BLaER1 treated with 17β-estradiol and CSF1 and Interleukin-3, amounts not matched to agents 10 nM and 100 nM (cell line): Measurements from ENCODE around the gene ITGAV.

ENCODE experiments used
- H3K27ac ChIP-seq, 11 experiments: shearing (Covaris generic); formaldehyde crosslinking; 2 replicates each; pipeline ENCODE4 v1.8.1; 2022
- H3K27me3 ChIP-seq, 11 experiments: shearing (Covaris generic); formaldehyde crosslinking; 2 replicates each; pipeline ENCODE4 v1.8.1; 2022
- H3K36me3 ChIP-seq, 11 experiments: shearing (Covaris generic); formaldehyde crosslinking; 2 replicates each; pipeline ENCODE4 v1.8.1; 2022
- H3K4me1 ChIP-seq, 10 experiments: shearing (Covaris generic); formaldehyde crosslinking; 2 replicates each; pipeline ENCODE4 v1.8.1; 2022
- H3K4me2 ChIP-seq, 11 experiments: shearing (Covaris generic); formaldehyde crosslinking; 2 replicates each; pipeline ENCODE4 v1.8.1; 2022
- H3K4me3 ChIP-seq, 10 experiments: shearing (Covaris generic); formaldehyde crosslinking; 2 replicates each; pipeline ENCODE4 v1.8.1; 2022
- H3K9ac ChIP-seq, 11 experiments: shearing (Covaris generic); formaldehyde crosslinking; 2 replicates each; pipeline ENCODE4 v1.8.1; 2022
- H3K9me3 ChIP-seq, 11 experiments: shearing (Covaris generic); formaldehyde crosslinking; replicated peaks in 1 of 11; 2 replicates each; pipeline ENCODE4 v1.8.1; 2022
- H4K20me1 ChIP-seq, 11 experiments: shearing (Covaris generic); formaldehyde crosslinking; 2 replicates each; pipeline ENCODE4 v1.8.1; 2022
- Cebpa-rat ChIP-seq, 11 experiments: shearing (Covaris generic); IDR thresholded peaks; 2 replicates each; pipeline ENCODE4 v1.8.1; 2022

ITGAV gene

DNA sequence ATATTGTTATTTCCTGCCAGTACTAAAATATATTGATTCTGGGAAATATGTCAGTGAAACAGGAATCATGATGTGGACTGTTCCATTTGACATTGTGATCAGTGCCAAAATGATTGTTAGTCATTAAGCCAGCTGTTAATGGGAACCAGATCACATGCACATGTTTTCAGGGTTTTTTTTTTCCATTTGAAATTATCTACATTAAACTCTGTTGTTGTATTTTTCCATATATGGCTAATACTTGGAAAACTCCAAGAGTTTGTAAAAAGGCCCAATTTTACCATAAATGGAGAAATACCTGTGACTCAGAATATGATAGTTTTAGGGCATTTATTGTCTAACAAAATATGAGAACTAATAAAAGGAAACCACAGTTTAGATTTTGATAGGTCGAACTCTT, 13.4 kb downstream of the ITGAV start:
- H3K27me3 ChIP-seq = no peaks in the 10 kb centered on the region
- no peak overlapping the region for H3K4me2 ChIP-seq
- H3K4me3 ChIP-seq = no peak overlapping the region
- no peak overlapping the region for H3K9ac ChIP-seq
- TF ChIP-seq Cebpa-rat (IDR thresholded peaks at IDR 0.05) = no peak
- no peaks in the 10 kb centered on the region for H3K9me3 ChIP-seq
- no peaks in the 10 kb centered on the region for H3K4me1 ChIP-seq
- H4K20me1 ChIP-seq = peaks cover 0 to 9% (median 0%) of the 10 kb centered on the region in 11 experiments; a peak in 9 of 22 replicates
- H3K36me3 ChIP-seq = peaks cover 20 to 69% (median 40%) of the 10 kb centered on the region in 11 experiments; a peak in 21 of 22 replicates
- no peak overlapping the region for H3K27ac ChIP-seq

DNA sequence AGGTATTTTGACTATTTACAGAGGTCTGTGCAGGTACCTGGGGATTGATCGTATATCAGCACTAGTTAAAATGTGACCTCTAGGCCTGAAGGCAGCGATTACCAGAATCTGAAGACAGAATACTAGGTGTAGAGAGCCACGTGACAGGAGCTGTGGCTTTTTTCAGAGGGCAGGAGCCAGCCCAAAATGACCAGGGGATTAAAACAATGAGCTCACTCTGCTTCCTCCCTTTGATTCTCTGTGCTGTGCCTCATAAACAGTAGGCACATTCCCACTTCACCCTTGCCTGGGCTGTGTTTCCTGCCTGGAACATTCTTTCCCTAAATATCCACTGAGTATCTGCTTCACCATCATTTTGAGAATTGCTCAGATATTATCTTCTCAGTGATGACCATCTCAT, 15.2 kb downstream of the ITGAV start:
- TF ChIP-seq Cebpa-rat (IDR thresholded peaks at IDR 0.05) = no peak
- Histone ChIP-seq H3K4me2 (no peak overlapping the region), H3K9ac (no peak overlapping the region)

DNA sequence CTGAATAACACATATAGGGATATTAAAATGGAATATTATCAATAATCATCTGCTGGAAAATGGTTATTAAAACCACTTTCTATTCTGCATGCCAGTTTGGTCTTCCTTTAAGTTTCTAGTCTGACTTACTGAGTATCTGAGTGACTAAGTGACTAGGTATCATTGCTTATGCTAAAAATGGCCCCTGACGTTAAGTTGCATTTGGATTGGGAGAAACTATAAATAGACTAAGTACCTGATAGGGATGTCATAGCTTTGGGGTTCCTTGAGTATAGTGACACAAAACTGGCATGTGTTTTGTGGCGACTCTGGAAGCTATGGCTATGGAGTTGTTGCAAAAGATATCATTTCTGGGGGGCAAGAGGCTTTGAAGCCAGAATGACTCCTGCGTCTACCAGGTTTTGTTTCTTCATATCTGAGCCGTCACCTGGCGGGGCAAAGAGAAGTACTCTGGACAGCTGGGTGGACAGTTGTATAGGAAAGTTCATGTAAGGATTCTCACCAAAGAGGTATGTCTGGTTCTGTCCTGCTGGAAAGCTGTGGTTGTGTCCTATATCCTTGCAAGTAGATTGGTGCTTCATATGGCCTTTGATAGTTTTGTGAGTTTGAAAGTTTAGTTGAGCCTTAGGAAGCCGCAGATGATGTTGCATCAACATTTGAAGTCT, 17.9 kb downstream of the ITGAV start:
- Histone ChIP-seq H4K20me1 (peaks cover 0 to 6% (median 0%) of the 10 kb centered on the region in 11 experiments; a peak in 2 of 22 replicates), H3K27me3 (no peaks in the 10 kb centered on the region), H3K4me2 (no peak overlapping the region), H3K4me3 (no peak overlapping the region), H3K27ac (no peak overlapping the region), H3K9ac (no peak overlapping the region), H3K4me1 (peaks cover 0 to 7% (median 0%) of the 10 kb centered on the region in 10 experiments; a peak in 2 of 20 replicates), H3K36me3 (peaks cover 9 to 70% (median 45%) of the 10 kb centered on the region in 11 experiments; a peak in 20 of 22 replicates), H3K9me3 (no peaks in the 10 kb centered on the region)
- TF ChIP-seq Cebpa-rat (IDR thresholded peaks at IDR 0.05) = no peak

More for the DNA sequence above, 15.2 kb downstream of the ITGAV start:
- Histone ChIP-seq H4K20me1 (peaks cover 0 to 5% (median 0%) of the 10 kb centered on the region in 11 experiments; a peak in 3 of 22 replicates), H3K27ac (no peak overlapping the region), H3K4me1 (no peaks in the 10 kb centered on the region), H3K4me3 (no peak overlapping the region), H3K9me3 (no peaks in the 10 kb centered on the region), H3K36me3 (peaks cover 13 to 75% (median 45%) of the 10 kb centered on the region in 11 experiments; a peak in 20 of 22 replicates), H3K27me3 (no peaks in the 10 kb centered on the region)

DNA sequence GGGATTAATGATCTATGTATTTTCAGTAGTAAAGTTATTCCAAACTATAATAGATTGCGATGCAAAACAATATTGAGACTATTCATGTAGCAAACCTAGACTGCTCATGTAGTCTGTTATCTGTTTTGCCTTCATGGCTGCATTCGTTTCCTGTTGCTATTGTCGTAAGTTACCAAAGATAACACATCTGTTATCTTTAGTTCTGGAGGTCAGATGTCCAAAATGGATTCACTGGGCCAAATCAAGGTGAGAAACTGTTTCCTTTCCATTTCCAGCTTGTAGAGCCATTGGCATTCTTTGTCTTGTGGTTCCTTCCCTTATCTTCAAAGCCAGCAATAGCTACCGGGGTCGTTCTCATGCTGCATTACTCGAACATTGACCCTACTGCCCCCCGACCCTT, 20.9 kb downstream of the ITGAV start:
- H3K27ac ChIP-seq = no peak overlapping the region
- H4K20me1 ChIP-seq = peaks cover 0 to 6% (median 0%) of the 10 kb centered on the region in 11 experiments; a peak in 1 of 22 replicates
- no peaks in the 10 kb centered on the region for H3K27me3 ChIP-seq
- no peak for TF ChIP-seq Cebpa-rat (IDR thresholded peaks at IDR 0.05)
- H3K9me3 ChIP-seq = no peaks in the 10 kb centered on the region
- H3K9ac ChIP-seq = no peak overlapping the region
- peaks cover 4 to 48% (median 29%) of the 10 kb centered on the region in 11 experiments; a peak in 19 of 22 replicates for H3K36me3 ChIP-seq
- H3K4me2 ChIP-seq = no peak overlapping the region
- H3K4me1 ChIP-seq = peaks cover 0 to 7% (median 0%) of the 10 kb centered on the region in 10 experiments; a peak in 2 of 20 replicates
- no peak overlapping the region for H3K4me3 ChIP-seq

DNA sequence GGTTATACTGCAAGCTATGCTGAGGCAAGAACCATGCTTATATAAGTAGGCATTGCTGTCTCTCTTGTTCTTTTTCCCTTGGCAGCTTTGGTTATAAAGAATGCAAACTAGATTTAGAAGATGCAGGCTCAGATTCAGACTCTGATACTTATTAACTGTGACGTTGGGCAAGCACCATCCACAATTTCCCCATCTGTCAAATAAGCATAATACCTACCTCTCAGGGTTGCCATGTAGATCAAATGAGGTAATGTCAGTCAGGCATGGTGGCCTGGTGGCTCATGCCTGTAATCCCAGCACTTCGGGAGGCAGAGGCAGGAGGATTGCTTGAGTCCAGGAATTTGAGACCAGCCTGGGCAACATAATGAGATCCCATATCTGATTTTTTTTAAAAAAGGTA, 21.7 kb downstream of the ITGAV start:
- Histone ChIP-seq H3K4me2 (no peak overlapping the region), H3K4me1 (peaks cover 0 to 7% (median 0%) of the 10 kb centered on the region in 10 experiments; a peak in 2 of 20 replicates), H3K4me3 (no peak overlapping the region)

DNA sequence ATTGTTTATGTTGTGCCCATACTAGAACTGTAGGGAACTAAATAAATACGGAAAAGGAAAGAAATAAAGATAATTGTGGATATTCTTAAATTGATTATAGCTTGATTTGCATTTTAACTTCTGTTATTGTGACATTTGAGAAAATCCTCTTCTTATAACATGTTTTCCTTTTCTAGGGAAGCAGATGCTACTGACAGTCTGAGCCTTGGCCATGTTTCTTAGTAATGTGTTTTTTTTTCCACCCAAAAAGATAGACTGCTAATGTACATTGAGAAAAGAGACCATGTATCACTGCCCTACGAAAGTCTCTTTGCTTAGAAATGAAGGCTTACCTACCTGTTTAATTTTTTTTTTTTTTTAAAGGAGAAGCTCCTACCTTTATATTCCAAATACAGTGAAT, 22.2 kb downstream of the ITGAV start:
- no peak overlapping the region for H3K27ac ChIP-seq
- no peak for TF ChIP-seq Cebpa-rat (IDR thresholded peaks at IDR 0.05)

More for the DNA sequence above, 21.7 kb downstream of the ITGAV start:
- Histone ChIP-seq H4K20me1 (peaks cover 0 to 6% (median 0%) of the 10 kb centered on the region in 11 experiments; a peak in 1 of 22 replicates), H3K27me3 (no peaks in the 10 kb centered on the region), H3K9ac (no peak overlapping the region), H3K36me3 (peaks cover 4 to 41% (median 23%) of the 10 kb centered on the region in 11 experiments; a peak in 18 of 22 replicates), H3K9me3 (no peaks in the 10 kb centered on the region), H3K27ac (no peak overlapping the region)
- no peak for TF ChIP-seq Cebpa-rat (IDR thresholded peaks at IDR 0.05)

DNA sequence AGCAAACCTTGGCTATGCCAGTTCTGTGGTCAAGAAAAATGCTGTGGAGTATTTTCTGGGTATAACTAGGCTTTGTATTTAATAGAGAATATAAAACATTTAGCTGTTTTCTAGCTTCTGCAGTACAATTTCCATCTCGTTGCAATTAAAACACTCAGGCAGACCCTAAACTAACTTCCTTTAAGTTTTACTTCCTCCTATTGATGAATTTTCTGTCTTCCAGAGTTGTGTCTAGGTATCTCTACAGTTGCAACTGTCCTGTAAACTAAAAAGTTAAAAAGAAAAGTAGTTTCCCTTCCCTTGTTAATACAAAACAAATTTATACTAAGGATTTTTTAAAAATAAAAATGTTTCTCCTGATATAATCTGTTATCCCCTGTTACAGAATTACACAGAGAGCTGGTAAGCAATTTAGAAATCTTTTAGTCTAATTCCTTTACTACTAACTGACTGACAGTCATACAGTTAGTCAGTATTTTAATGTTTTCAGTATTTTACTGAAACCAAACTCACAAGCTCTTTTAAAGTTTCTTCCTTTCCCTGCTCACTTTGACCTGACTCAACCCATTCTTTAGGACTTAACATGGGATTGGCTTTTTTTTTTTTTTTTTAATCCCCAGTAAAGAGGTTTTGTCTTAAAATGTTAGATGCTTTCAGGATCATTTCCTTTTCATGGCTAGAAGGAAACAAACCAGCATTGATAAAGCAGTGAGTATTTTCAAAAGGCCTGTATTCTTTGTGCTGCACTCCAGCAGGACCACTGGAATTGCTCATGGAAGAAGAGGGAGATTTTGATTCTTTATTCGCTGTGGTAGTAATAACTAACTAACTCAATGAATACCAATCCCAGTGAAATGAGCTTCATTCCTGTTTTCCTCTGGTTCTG, 22.9 kb downstream of the ITGAV start:
- no peaks in the 10 kb centered on the region for H3K27me3 ChIP-seq
- H3K4me2 ChIP-seq = peak overlapping the region in 1 of 11 experiments; percentile 18; a peak in 1 of 22 replicates
- H3K36me3 ChIP-seq = peaks cover 3 to 35% (median 18%) of the 10 kb centered on the region in 11 experiments; a peak in 18 of 22 replicates
- peaks cover 0 to 7% (median 0%) of the 10 kb centered on the region in 10 experiments; a peak in 2 of 20 replicates for H3K4me1 ChIP-seq
- peaks cover 0 to 6% (median 0%) of the 10 kb centered on the region in 11 experiments; a peak in 1 of 22 replicates for H4K20me1 ChIP-seq
- H3K4me3 ChIP-seq = no peak overlapping the region
- no peak overlapping the region for H3K9ac ChIP-seq
- H3K9me3 ChIP-seq = no peaks in the 10 kb centered on the region
- no peak for TF ChIP-seq Cebpa-rat (IDR thresholded peaks at IDR 0.05)
- H3K27ac ChIP-seq = no peak overlapping the region

More for the DNA sequence above, 22.2 kb downstream of the ITGAV start:
- no peak overlapping the region for H3K4me3 ChIP-seq
- H3K27me3 ChIP-seq = no peaks in the 10 kb centered on the region
- peaks cover 0 to 6% (median 0%) of the 10 kb centered on the region in 11 experiments; a peak in 1 of 22 replicates for H4K20me1 ChIP-seq
- H3K4me2 ChIP-seq = peak overlapping the region in 1 of 11 experiments; percentile 18; a peak in 1 of 22 replicates
- H3K4me1 ChIP-seq = peaks cover 0 to 7% (median 0%) of the 10 kb centered on the region in 10 experiments; a peak in 2 of 20 replicates
- H3K9me3 ChIP-seq = no peaks in the 10 kb centered on the region
- peaks cover 4 to 39% (median 22%) of the 10 kb centered on the region in 11 experiments; a peak in 18 of 22 replicates for H3K36me3 ChIP-seq
- H3K9ac ChIP-seq = no peak overlapping the region

DNA sequence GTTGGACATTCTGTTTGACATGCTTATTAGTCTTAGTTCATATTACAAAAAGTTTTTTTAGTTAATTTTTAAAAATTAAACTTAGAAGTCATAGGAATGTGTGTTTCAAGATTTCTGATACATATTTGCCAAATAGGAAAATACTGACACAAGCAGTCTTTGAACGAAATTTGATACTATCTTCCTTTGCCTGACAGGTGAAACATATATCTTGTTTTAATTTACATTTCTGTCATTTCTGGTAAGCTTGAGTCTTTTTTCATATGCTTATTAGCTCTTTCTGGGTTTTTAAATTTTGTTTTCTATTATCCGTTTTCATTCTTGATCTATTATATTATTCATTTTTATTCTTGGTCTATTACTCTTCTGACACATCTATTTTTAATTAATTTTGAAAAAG, 24.5 kb downstream of the ITGAV start:
- no peak for TF ChIP-seq Cebpa-rat (IDR thresholded peaks at IDR 0.05)
- H3K4me2 ChIP-seq = no peak overlapping the region
- no peak overlapping the region for H3K27ac ChIP-seq
- H4K20me1 ChIP-seq = peaks cover 0 to 6% (median 0%) of the 10 kb centered on the region in 11 experiments; a peak in 1 of 22 replicates
- no peaks in the 10 kb centered on the region for H3K9me3 ChIP-seq
- H3K36me3 ChIP-seq = peaks cover 0 to 28% (median 7%) of the 10 kb centered on the region in 11 experiments; a peak in 11 of 22 replicates
- peaks cover 0 to 7% (median 0%) of the 10 kb centered on the region in 10 experiments; a peak in 2 of 20 replicates for H3K4me1 ChIP-seq
- H3K9ac ChIP-seq = no peak overlapping the region
- no peak overlapping the region for H3K4me3 ChIP-seq
- H3K27me3 ChIP-seq = no peaks in the 10 kb centered on the region
